GM23338 (cell line): ENCODE data around the gene TENM4. TPM values are rescaled to one million over a fixed set of nuclear protein-coding genes. Genes with fewer than 3 reads are reported as not detected.

Experiments
- ATAC-seq: fragments of 200-7000 bp; cut with Tn5 transposase; 3 replicates; pipeline ENCODE4 v1.9.1; 2020
- DNase-seq: peaks from one replicate; pipeline ENCODE4 v3.0.0-alpha.2; 2015; ENCODE audit warnings: low spot score
- H2AFZ ChIP-seq: fragments of 200-600 bp; sonication (generic); 2 replicates; pipeline ENCODE4 v1.8.0; 2016; ENCODE audit warnings: antibody characterized with exemption, mild to moderate bottlenecking, moderate library complexity
- H3F3A ChIP-seq: fragments of 200-600 bp; sonication (generic); replicated peaks from 2 replicates; pipeline ENCODE4 v1.8.0; 2017; ENCODE audit warnings: antibody characterized with exemption, mixed run types, low read depth
- H3K27ac ChIP-seq: fragments of 200-600 bp; sonication (generic); 2 replicates; pipeline ENCODE4 v1.6.1; 2016; ENCODE audit warnings: low read depth
- H3K27me3 ChIP-seq: fragments of 200-600 bp; sonication (generic); 2 replicates; pipeline ENCODE4 v1.8.0; 2016; ENCODE audit warnings: mild to moderate bottlenecking, mixed run types, moderate library complexity; ENCODE audit not compliant: insufficient read depth
- H3K36me3 ChIP-seq: fragments of 200-600 bp; sonication (generic); 2 replicates; pipeline ENCODE4 v1.8.0; 2016; ENCODE audit warnings: mild to moderate bottlenecking; ENCODE audit not compliant: insufficient read depth
- H3K4me1 ChIP-seq: fragments of 200-600 bp; sonication (generic); 2 replicates; pipeline ENCODE4 v1.8.0; 2016; ENCODE audit warnings: mild to moderate bottlenecking, moderate library complexity; ENCODE audit not compliant: insufficient read depth
- H3K4me2 ChIP-seq: fragments of 200-600 bp; sonication (generic); 2 replicates; pipeline ENCODE4 v1.7.1; 2017; ENCODE audit warnings: mixed run types
- H3K4me3 ChIP-seq: fragments of 200-600 bp; sonication (generic); 2 replicates; pipeline ENCODE4 v1.6.1; 2016; ENCODE audit warnings: mixed run types
- H3K79me2 ChIP-seq: fragments of 200-600 bp; sonication (generic); replicated peaks from 2 replicates; pipeline ENCODE4 v1.8.0; 2017; ENCODE audit warnings: mild to moderate bottlenecking; ENCODE audit not compliant: insufficient read depth
- H3K9me2 ChIP-seq: fragments of 200-600 bp; sonication (generic); 2 replicates; pipeline ENCODE4 v1.8.0; 2017; ENCODE audit not compliant: insufficient read depth
- H4K20me1 ChIP-seq: fragments of 200-600 bp; sonication (generic); replicated peaks from 2 replicates; pipeline ENCODE4 v1.8.0; 2017; ENCODE audit warnings: mild to moderate bottlenecking; ENCODE audit not compliant: insufficient read depth
- H3K27ac Mint-ChIP-seq: 2 replicates; pipeline ENCODE4 v1.8.0; 2020; ENCODE audit warnings: inconsistent platforms, mild to moderate bottlenecking, moderate library complexity, mixed read lengths
- H3K27me3 Mint-ChIP-seq: 3 replicates; pipeline ENCODE4 v1.8.0; 2022; ENCODE audit warnings: low read depth, mild to moderate bottlenecking, moderate library complexity, mixed read lengths, inconsistent platforms; ENCODE audit not compliant: insufficient read depth, poor library complexity
- H3K36me3 Mint-ChIP-seq: 3 replicates; pipeline ENCODE4 v1.8.0; 2021; ENCODE audit warnings: low read depth, mild to moderate bottlenecking, inconsistent platforms, moderate library complexity, mixed read lengths
- H3K4me1 Mint-ChIP-seq: 3 replicates; pipeline ENCODE4 v1.8.0; 2020; ENCODE audit warnings: mild to moderate bottlenecking, inconsistent platforms, mixed read lengths
- H3K4me3 Mint-ChIP-seq: 3 replicates; pipeline ENCODE4 v1.8.0; 2021; ENCODE audit warnings: moderate library complexity, mild to moderate bottlenecking, inconsistent platforms, mixed read lengths
- H3K9me3 Mint-ChIP-seq: 3 replicates; pipeline ENCODE4 v1.8.0; 2020; ENCODE audit warnings: moderate library complexity, mild to moderate bottlenecking, inconsistent platforms, mixed read lengths
- CREB1 ChIP-seq: fragments of 250-450 bp; sonication (Bioruptor Pico); IDR thresholded peaks from 2 replicates; pipeline ENCODE4 v1.5.0; 2020; ENCODE audit warnings: low read depth, mild to moderate bottlenecking, moderate library complexity
- JUNB ChIP-seq: IDR thresholded peaks from one replicate; pipeline ENCODE4 v1.6.1; 2016; ENCODE audit warnings: antibody characterized with exemption; ENCODE audit not compliant: unreplicated experiment
- POLR2AphosphoS5 ChIP-seq: IDR thresholded peaks from 2 replicates; pipeline ENCODE4 v1.6.1; 2016; ENCODE audit warnings: antibody characterized with exemption, low read depth
- STAT1 ChIP-seq: IDR thresholded peaks from one replicate; pipeline ENCODE4 v1.6.1; 2016; ENCODE audit warnings: antibody characterized with exemption; ENCODE audit not compliant: unreplicated experiment
- ZNF114 ChIP-seq: fragments of 250-450 bp; sonication (Bioruptor Pico); IDR thresholded peaks from 2 replicates; pipeline ENCODE4 v1.5.0; 2020; ENCODE audit warnings: mild to moderate bottlenecking, moderate library complexity
- ZNF331 ChIP-seq: fragments of 250-450 bp; sonication (Bioruptor Pico); IDR thresholded peaks from 2 replicates; pipeline ENCODE4 v1.5.0; 2020; ENCODE audit warnings: low read depth, mild to moderate bottlenecking, moderate library complexity
- polyA plus RNA-seq: library from polyadenylated mRNA; unstranded; fragments of >200 nt; fragmentation: Nextera tagmentation; extraction: Ambion mirVana; gene quantifications from 2 replicates; pipeline ENCODE4 v1.2.1, GENCODE V29; 2016
- total RNA-seq: library from RNA; depleted of rRNA; stranded (reverse); fragments of >200 nt; shearing (Covaris generic); gene quantifications from 2 replicates; pipeline ENCODE4 v1.2.3, GENCODE V29; 2014
- TF ChIP-seq, protein P1 (sequence below): IDR thresholded peaks from one replicate; pipeline ENCODE4 v1.6.1; 2018; ENCODE audit warnings: antibody characterized with exemption; ENCODE audit not compliant: unreplicated experiment
- TF ChIP-seq, protein P2 (sequence below), 2 experiments: fragments of 200-600 bp in 1 of 2; sonication (generic) in 1 of 2; conservative IDR thresholded peaks; 2 replicates each; pipeline versions ENCODE4 v1.5.1 to v1.6.1; 2016 to 2017; ENCODE audit warnings: antibody characterized with exemption in 2 of 2, low read depth in 2 of 2, mild to moderate bottlenecking in 2 of 2, moderate library complexity in 1 of 2
- TF ChIP-seq, protein P3 (sequence below): IDR thresholded peaks from 2 replicates; pipeline ENCODE4 v1.6.1; 2016; ENCODE audit warnings: antibody characterized with exemption

TENM4 gene
- total and polyA plus RNA-seq, 2 experiments from 2014 or later = 7.3 TPM

DNA sequence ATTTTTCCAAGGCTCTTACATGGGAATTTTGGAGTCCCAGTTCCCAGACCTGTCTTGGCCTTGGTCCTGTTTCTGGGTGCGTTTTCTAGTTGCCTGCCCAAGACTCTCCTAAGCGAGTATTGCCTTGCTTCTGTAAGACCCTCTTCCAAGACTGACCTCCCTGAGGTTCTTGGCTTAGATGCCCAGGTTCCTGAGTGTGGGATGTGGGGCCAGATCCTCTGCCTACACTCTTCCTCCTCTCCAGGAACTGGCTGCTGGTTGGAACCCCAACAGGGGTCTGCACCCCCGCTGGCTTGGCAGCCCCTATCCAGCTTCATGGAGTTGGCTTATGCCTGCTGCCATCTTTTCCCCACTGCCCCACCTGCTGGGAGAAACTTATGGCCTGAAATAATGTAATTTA lies 429.5 kb downstream of the TENM4 start (continued):
- TF ChIP-seq, protein P1, sequence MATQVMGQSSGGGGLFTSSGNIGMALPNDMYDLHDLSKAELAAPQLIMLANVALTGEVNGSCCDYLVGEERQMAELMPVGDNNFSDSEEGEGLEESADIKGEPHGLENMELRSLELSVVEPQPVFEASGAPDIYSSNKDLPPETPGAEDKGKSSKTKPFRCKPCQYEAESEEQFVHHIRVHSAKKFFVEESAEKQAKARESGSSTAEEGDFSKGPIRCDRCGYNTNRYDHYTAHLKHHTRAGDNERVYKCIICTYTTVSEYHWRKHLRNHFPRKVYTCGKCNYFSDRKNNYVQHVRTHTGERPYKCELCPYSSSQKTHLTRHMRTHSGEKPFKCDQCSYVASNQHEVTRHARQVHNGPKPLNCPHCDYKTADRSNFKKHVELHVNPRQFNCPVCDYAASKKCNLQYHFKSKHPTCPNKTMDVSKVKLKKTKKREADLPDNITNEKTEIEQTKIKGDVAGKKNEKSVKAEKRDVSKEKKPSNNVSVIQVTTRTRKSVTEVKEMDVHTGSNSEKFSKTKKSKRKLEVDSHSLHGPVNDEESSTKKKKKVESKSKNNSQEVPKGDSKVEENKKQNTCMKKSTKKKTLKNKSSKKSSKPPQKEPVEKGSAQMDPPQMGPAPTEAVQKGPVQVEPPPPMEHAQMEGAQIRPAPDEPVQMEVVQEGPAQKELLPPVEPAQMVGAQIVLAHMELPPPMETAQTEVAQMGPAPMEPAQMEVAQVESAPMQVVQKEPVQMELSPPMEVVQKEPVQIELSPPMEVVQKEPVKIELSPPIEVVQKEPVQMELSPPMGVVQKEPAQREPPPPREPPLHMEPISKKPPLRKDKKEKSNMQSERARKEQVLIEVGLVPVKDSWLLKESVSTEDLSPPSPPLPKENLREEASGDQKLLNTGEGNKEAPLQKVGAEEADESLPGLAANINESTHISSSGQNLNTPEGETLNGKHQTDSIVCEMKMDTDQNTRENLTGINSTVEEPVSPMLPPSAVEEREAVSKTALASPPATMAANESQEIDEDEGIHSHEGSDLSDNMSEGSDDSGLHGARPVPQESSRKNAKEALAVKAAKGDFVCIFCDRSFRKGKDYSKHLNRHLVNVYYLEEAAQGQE = no peak
- no peak for TF ChIP-seq ZNF114 (CRISPR knock-in tag)
- TF ChIP-seq POLR2AphosphoS5 = no peak
- TF ChIP-seq, protein P2, sequence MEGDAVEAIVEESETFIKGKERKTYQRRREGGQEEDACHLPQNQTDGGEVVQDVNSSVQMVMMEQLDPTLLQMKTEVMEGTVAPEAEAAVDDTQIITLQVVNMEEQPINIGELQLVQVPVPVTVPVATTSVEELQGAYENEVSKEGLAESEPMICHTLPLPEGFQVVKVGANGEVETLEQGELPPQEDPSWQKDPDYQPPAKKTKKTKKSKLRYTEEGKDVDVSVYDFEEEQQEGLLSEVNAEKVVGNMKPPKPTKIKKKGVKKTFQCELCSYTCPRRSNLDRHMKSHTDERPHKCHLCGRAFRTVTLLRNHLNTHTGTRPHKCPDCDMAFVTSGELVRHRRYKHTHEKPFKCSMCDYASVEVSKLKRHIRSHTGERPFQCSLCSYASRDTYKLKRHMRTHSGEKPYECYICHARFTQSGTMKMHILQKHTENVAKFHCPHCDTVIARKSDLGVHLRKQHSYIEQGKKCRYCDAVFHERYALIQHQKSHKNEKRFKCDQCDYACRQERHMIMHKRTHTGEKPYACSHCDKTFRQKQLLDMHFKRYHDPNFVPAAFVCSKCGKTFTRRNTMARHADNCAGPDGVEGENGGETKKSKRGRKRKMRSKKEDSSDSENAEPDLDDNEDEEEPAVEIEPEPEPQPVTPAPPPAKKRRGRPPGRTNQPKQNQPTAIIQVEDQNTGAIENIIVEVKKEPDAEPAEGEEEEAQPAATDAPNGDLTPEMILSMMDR (conservative IDR thresholded peaks at IDR 0.05; ENCODE audit: low read depth in 2 of 2) = no peak
- no peak for TF ChIP-seq CREB1 (CRISPR knock-in tag)
- TF ChIP-seq, protein P3, sequence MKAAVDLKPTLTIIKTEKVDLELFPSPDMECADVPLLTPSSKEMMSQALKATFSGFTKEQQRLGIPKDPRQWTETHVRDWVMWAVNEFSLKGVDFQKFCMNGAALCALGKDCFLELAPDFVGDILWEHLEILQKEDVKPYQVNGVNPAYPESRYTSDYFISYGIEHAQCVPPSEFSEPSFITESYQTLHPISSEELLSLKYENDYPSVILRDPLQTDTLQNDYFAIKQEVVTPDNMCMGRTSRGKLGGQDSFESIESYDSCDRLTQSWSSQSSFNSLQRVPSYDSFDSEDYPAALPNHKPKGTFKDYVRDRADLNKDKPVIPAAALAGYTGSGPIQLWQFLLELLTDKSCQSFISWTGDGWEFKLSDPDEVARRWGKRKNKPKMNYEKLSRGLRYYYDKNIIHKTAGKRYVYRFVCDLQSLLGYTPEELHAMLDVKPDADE = no peak

DNA sequence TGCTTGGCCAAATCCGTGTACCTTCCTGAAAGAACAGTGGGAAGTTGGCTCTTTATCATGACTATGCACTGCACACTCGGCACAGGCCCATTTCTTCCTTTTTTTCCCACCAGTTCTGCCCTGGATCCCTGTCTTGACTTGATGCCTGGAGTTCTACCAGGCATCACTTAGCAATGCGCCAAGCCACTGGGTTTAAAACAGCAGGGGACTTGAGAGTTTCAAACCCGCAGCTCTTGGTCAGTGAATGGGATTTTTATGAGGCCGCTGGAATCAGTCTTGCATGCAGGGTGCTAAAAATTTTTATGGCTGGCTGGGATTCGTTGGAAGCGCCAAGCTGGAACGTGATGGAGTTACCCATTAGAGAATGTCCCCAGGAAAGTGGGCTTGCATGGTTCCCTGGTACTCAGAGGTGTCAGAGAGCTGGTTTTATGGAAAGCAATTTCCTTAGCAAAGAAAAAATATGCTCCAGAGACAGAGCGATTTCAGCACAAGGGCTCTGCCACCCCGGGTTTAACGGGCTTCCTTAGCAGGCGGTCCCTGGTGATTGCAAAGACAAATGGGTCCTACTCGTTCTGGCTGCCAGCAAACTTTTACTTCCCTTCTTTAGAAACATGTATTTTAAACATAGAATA lies 432.9 kb downstream of the TENM4 start:
- no peak overlapping the region for H3K4me3 ChIP-seq
- H3K79me2 ChIP-seq = no peaks in the 10 kb centered on the region
- no peak overlapping the region for H3K4me3 Mint-ChIP-seq
- H3K4me2 ChIP-seq = no peak overlapping the region
- DNase-seq = no peak
- no peaks in the 10 kb centered on the region for H4K20me1 ChIP-seq
- peaks cover 4% of the 10 kb centered on the region; the same call in 2 of the 3 replicates for H3K9me3 Mint-ChIP-seq
- no peak overlapping the region for H2AFZ ChIP-seq
- H3K4me1 ChIP-seq = no peaks in the 10 kb centered on the region
- no peaks in the 10 kb centered on the region for H3K36me3 ChIP-seq
- no peaks in the 10 kb centered on the region for H3F3A ChIP-seq
- H3K27ac ChIP-seq = no peak overlapping the region
- no peak overlapping the region for H3K27ac Mint-ChIP-seq
- no peak for ATAC-seq
- H3K27me3 ChIP-seq = no peaks in the 10 kb centered on the region
- no peaks in the 10 kb centered on the region; the same call in 2 of the 3 replicates for H3K36me3 Mint-ChIP-seq
- H3K9me2 ChIP-seq = no peaks in the 10 kb centered on the region
- H3K27me3 Mint-ChIP-seq = peaks cover 6% of the 10 kb centered on the region
- no peaks in the 10 kb centered on the region; the same call in 2 of the 3 replicates for H3K4me1 Mint-ChIP-seq
- TF ChIP-seq, protein P2 (conservative IDR thresholded peaks at IDR 0.05; ENCODE audit: low read depth in 2 of 2) = no peak
- TF ChIP-seq STAT1 (no peak), JUNB (no peak), ZNF331 (no peak), POLR2AphosphoS5 (no peak)
